ENCODE data around the gene ZNF492.

ZNF492 gene

GRCh38 chr19:22604571-22605274, 29.4 kb upstream of the ZNF492 start:
- peaks cover 3% of the 10 kb centered on the region for H3K79me1 ChIP-seq (ENCODE audit: low read depth, low read length)
- no peak overlapping the region for H3K9ac ChIP-seq (ENCODE audit: low read depth, low read length, poor library complexity)
- no peak overlapping the region for H2BK120ac ChIP-seq (ENCODE audit: low read depth, low read length)
- H3K4me1 ChIP-seq (ENCODE audit: control insufficient read depth in 2 of 2, insufficient read depth in 1 of 2, low read depth in 1 of 2, low read length in 2 of 2) = no peaks in the 10 kb centered on the region
- H2AK5ac ChIP-seq (ENCODE audit: low read depth, low read length) = no peak overlapping the region
- no peak overlapping the region for H3K4ac ChIP-seq (ENCODE audit: low read length)
- no peak overlapping the region for H4K91ac ChIP-seq (ENCODE audit: low read depth, low read length, poor library complexity)
- peaks cover 0 to 81% of the 10 kb centered on the region in 2 donors for H3K9me3 ChIP-seq (replicated peaks in 1 of 2; ENCODE audit: control insufficient read depth in 2 of 2, insufficient read depth in 1 of 2, low read depth in 1 of 2, low read length in 2 of 2)
- H3K23ac ChIP-seq (ENCODE audit: low read depth, low read length, poor library complexity) = no peak overlapping the region
- no peak overlapping the region for H3K18ac ChIP-seq (ENCODE audit: low read length)
- no peak overlapping the region for H2BK12ac ChIP-seq (ENCODE audit: low read length)
- DNase-seq (ENCODE audit: low spot score) = no peak
- no peaks in the 10 kb centered on the region for H3K36me3 ChIP-seq (replicated peaks in 1 of 2; ENCODE audit: control insufficient read depth in 2 of 2, insufficient read depth in 2 of 2, low read length in 2 of 2)
- no peak overlapping the region for H3K4me3 ChIP-seq (ENCODE audit: low read length in 2 of 2)
- H3K27me3 ChIP-seq (ENCODE audit: control insufficient read depth in 3 of 3, insufficient read depth in 3 of 3, low read depth in 1 of 3, low read length in 3 of 3) = no peaks in the 10 kb centered on the region
- no peak overlapping the region for H3K27ac ChIP-seq (replicated peaks; ENCODE audit: low read length)
- no peak overlapping the region for H4K8ac ChIP-seq (ENCODE audit: low read depth, low read length)
- no peak overlapping the region for H3K4me2 ChIP-seq (ENCODE audit: insufficient read depth, low read length, poor library complexity, severe bottlenecking)
- H2BK5ac ChIP-seq (ENCODE audit: low read length) = no peak overlapping the region
- H2AFZ ChIP-seq (ENCODE audit: low read length) = no peak overlapping the region
- no CpG with 5 or more reads among the region's 10 CpGs for WGBS, 2 donors (ENCODE audit: extremely low coverage in 2 of 2, insufficient read length in 2 of 2, insufficient replicate concordance in 1 of 2)
- H3K14ac ChIP-seq (ENCODE audit: low read length) = no peak overlapping the region
- H2BK15ac ChIP-seq (ENCODE audit: low read length) = no peak overlapping the region

- Histone ChIP-seq H3K79me1 (ENCODE audit: low read depth, low read length) (peaks cover 3% of the 10 kb centered on the region), H2AFZ (ENCODE audit: low read length) (no peak overlapping the region), H3K23ac (ENCODE audit: low read depth, low read length, poor library complexity) (no peak overlapping the region), H2BK5ac (ENCODE audit: low read length) (no peak overlapping the region), H3K9ac (ENCODE audit: low read depth, low read length, poor library complexity) (no peak overlapping the region), H3K4me1 (ENCODE audit: control insufficient read depth in 2 of 2, insufficient read depth in 1 of 2, low read depth in 1 of 2, low read length in 2 of 2) (no peaks in the 10 kb centered on the region), H4K8ac (ENCODE audit: low read depth, low read length) (no peak overlapping the region), H3K9me3 (replicated peaks in 1 of 2; ENCODE audit: control insufficient read depth in 2 of 2, insufficient read depth in 1 of 2, low read depth in 1 of 2, low read length in 2 of 2) (peaks cover 0 to 82% of the 10 kb centered on the region in 2 donors), H3K4me3 (ENCODE audit: low read length in 2 of 2) (peak overlapping the region in 1 of 2 donors; percentile 39), H2BK15ac (ENCODE audit: low read length) (no peak overlapping the region), H3K18ac (ENCODE audit: low read length) (no peak overlapping the region), H3K36me3 (replicated peaks in 1 of 2; ENCODE audit: control insufficient read depth in 2 of 2, insufficient read depth in 2 of 2, low read length in 2 of 2) (no peaks in the 10 kb centered on the region), H3K14ac (ENCODE audit: low read length) (peak overlapping the region; percentile 31), H3K27ac (replicated peaks; ENCODE audit: low read length) (no peak overlapping the region), H4K91ac (ENCODE audit: low read depth, low read length, poor library complexity) (no peak overlapping the region), H2AK5ac (ENCODE audit: low read depth, low read length) (no peak overlapping the region), H3K4me2 (ENCODE audit: insufficient read depth, low read length, poor library complexity, severe bottlenecking) (no peak overlapping the region), H3K27me3 (ENCODE audit: control insufficient read depth in 3 of 3, insufficient read depth in 3 of 3, low read depth in 1 of 3, low read length in 3 of 3) (no peaks in the 10 kb centered on the region), H3K4ac (ENCODE audit: low read length) (no peak overlapping the region), H2BK12ac (ENCODE audit: low read length) (no peak overlapping the region), H2BK120ac (ENCODE audit: low read depth, low read length) (no peak overlapping the region)
- no CpG with 5 or more reads among the region's 12 CpGs for whole genome bisulfite sequencing, 2 donors (ENCODE audit: extremely low coverage in 2 of 2, insufficient read length in 2 of 2, insufficient replicate concordance in 1 of 2)
- DNase-seq (ENCODE audit: low spot score) = no peak
Measured at GRCh38 chr19:22605275-22606211, 28.6 kb upstream of the ZNF492 start.

GRCh38 chr19:22606212-22606553, 27.9 kb upstream of the ZNF492 start:
- no peak overlapping the region for H3K4me3 ChIP-seq (ENCODE audit: low read length in 2 of 2)
- no peak overlapping the region for H2BK5ac ChIP-seq (ENCODE audit: low read length)
- WGBS, 2 donors (ENCODE audit: extremely low coverage in 2 of 2, insufficient read length in 2 of 2, insufficient replicate concordance in 1 of 2) = no CpG with 5 or more reads among the region's 2 CpGs
- H3K14ac ChIP-seq (ENCODE audit: low read length) = no peak overlapping the region
- no peaks in the 10 kb centered on the region for H3K36me3 ChIP-seq (replicated peaks in 1 of 2; ENCODE audit: control insufficient read depth in 2 of 2, insufficient read depth in 2 of 2, low read length in 2 of 2)
- H4K91ac ChIP-seq (ENCODE audit: low read depth, low read length, poor library complexity) = no peak overlapping the region
- H3K79me1 ChIP-seq (ENCODE audit: low read depth, low read length) = peaks cover 3% of the 10 kb centered on the region
- no peak overlapping the region for H3K27ac ChIP-seq (replicated peaks; ENCODE audit: low read length)
- no peak overlapping the region for H2AFZ ChIP-seq (ENCODE audit: low read length)
- H3K18ac ChIP-seq (ENCODE audit: low read length) = no peak overlapping the region
- H3K27me3 ChIP-seq (ENCODE audit: control insufficient read depth in 3 of 3, insufficient read depth in 3 of 3, low read depth in 1 of 3, low read length in 3 of 3) = no peaks in the 10 kb centered on the region
- H3K4me2 ChIP-seq (ENCODE audit: insufficient read depth, low read length, poor library complexity, severe bottlenecking) = no peak overlapping the region
- H4K8ac ChIP-seq (ENCODE audit: low read depth, low read length) = no peak overlapping the region
- no peak overlapping the region for H3K23ac ChIP-seq (ENCODE audit: low read depth, low read length, poor library complexity)
- H3K4me1 ChIP-seq (ENCODE audit: control insufficient read depth in 2 of 2, insufficient read depth in 1 of 2, low read depth in 1 of 2, low read length in 2 of 2) = no peaks in the 10 kb centered on the region
- peaks cover 0 to 81% of the 10 kb centered on the region in 2 donors for H3K9me3 ChIP-seq (replicated peaks in 1 of 2; ENCODE audit: control insufficient read depth in 2 of 2, insufficient read depth in 1 of 2, low read depth in 1 of 2, low read length in 2 of 2)
- no peak overlapping the region for H3K4ac ChIP-seq (ENCODE audit: low read length)
- H2BK15ac ChIP-seq (ENCODE audit: low read length) = no peak overlapping the region
- H2BK120ac ChIP-seq (ENCODE audit: low read depth, low read length) = no peak overlapping the region
- H2AK5ac ChIP-seq (ENCODE audit: low read depth, low read length) = no peak overlapping the region
- H3K9ac ChIP-seq (ENCODE audit: low read depth, low read length, poor library complexity) = no peak overlapping the region
- DNase-seq (ENCODE audit: low spot score) = no peak
- H2BK12ac ChIP-seq (ENCODE audit: low read length) = no peak overlapping the region

DNA sequence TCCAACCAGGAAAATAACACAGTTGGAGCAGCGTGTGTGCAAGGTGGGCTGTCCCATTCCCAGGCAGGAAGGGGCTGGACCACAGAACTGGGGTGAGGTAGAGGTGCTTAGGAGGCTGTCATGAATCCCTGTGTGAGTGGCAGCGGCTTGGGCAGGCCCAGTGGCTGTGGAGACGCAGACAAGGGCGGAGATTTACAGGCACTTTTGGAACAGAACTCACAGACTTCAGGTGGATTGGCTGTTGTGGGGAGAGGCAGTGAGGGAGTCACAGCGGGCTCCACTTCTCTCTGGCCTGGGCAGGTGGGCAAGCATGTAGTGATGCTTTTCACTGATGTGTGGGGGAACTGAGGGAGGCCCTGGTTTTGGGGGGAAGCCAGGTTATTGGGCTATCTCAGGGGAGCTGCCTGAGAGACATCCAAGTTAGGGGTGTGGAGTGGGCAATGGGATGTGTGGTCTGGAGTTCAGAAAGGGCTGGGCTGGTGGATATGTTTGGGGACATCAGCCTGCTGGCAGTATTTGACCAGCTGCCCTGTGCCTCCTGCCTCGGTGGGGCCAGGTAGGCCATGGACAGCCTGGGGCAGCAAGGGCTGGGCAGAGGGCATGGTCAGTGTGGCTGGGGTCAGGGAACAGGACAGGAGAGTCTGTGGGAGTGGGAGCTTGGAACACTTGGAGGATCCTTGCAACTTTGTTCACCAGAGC, 27.0 kb upstream of the ZNF492 start:
- no peaks in the 10 kb centered on the region for H3K27me3 ChIP-seq (ENCODE audit: control insufficient read depth in 3 of 3, insufficient read depth in 3 of 3, low read depth in 1 of 3, low read length in 3 of 3)
- H2BK15ac ChIP-seq (ENCODE audit: low read length) = no peak overlapping the region
- H4K8ac ChIP-seq (ENCODE audit: low read depth, low read length) = no peak overlapping the region
- H3K79me1 ChIP-seq (ENCODE audit: low read depth, low read length) = peaks cover 3% of the 10 kb centered on the region
- H2AFZ ChIP-seq (ENCODE audit: low read length) = no peak overlapping the region
- no peak for DNase-seq (ENCODE audit: low spot score)
- no peak overlapping the region for H3K4ac ChIP-seq (ENCODE audit: low read length)
- no peak overlapping the region for H3K9ac ChIP-seq (ENCODE audit: low read depth, low read length, poor library complexity)
- H3K14ac ChIP-seq (ENCODE audit: low read length) = no peak overlapping the region
- H3K18ac ChIP-seq (ENCODE audit: low read length) = no peak overlapping the region
- H4K91ac ChIP-seq (ENCODE audit: low read depth, low read length, poor library complexity) = no peak overlapping the region
- H3K23ac ChIP-seq (ENCODE audit: low read depth, low read length, poor library complexity) = no peak overlapping the region
- no peaks in the 10 kb centered on the region for H3K36me3 ChIP-seq (replicated peaks in 1 of 2; ENCODE audit: control insufficient read depth in 2 of 2, insufficient read depth in 2 of 2, low read length in 2 of 2)
- H3K27ac ChIP-seq (replicated peaks; ENCODE audit: low read length) = no peak overlapping the region
- H3K4me2 ChIP-seq (ENCODE audit: insufficient read depth, low read length, poor library complexity, severe bottlenecking) = no peak overlapping the region
- peaks cover 0 to 79% of the 10 kb centered on the region in 2 donors for H3K9me3 ChIP-seq (replicated peaks in 1 of 2; ENCODE audit: control insufficient read depth in 2 of 2, insufficient read depth in 1 of 2, low read depth in 1 of 2, low read length in 2 of 2)
- no peak overlapping the region for H2BK120ac ChIP-seq (ENCODE audit: low read depth, low read length)
- H3K4me3 ChIP-seq (ENCODE audit: low read length in 2 of 2) = peak overlapping the region in 1 of 2 donors; percentile 35
- no peak overlapping the region for H2AK5ac ChIP-seq (ENCODE audit: low read depth, low read length)
- no peak overlapping the region for H2BK5ac ChIP-seq (ENCODE audit: low read length)
- no CpG with 5 or more reads among the region's 6 CpGs for WGBS, 2 donors (ENCODE audit: extremely low coverage in 2 of 2, insufficient read length in 2 of 2, insufficient replicate concordance in 1 of 2)
- no peak overlapping the region for H2BK12ac ChIP-seq (ENCODE audit: low read length)
- no peaks in the 10 kb centered on the region for H3K4me1 ChIP-seq (ENCODE audit: control insufficient read depth in 2 of 2, insufficient read depth in 1 of 2, low read depth in 1 of 2, low read length in 2 of 2)
